ENCODE results near the gene CYB5RL. TPM values are rescaled to one million over a fixed set of nuclear protein-coding genes. Genes with fewer than 3 reads are reported as not detected.

The CYB5RL gene
- total and polyA plus RNA-seq, 2 donors (not counting 3 experiments of a cell fraction or from before 2014, with no cell fraction given): 5.8 to 8.6 TPM

GRCh38 chr1:54178296-54179070, 21.3 kb downstream of the CYB5RL start:
- intact Hi-C loops (cut with micrococcal nuclease): no loop called here
- dilution Hi-C loops (cut with MboI; ENCODE audit: extremely low pct_ligation_motif_present, low sequenced_read_pairs): no loop called here
- ChIA-PET POLR2A (no interaction called here), CTCF (interaction anchor here (1.2 kb wide), 1 partner anchor 57 kb away, joined by 3 read pairs; no protein-coding TSS in a partner anchor)
- no peak overlapping the region for H3K9ac ChIP-seq (replicated peaks; ENCODE audit: extremely low read depth, insufficient read depth, low read length)
- TF ChIP-seq JUN (IDR thresholded peaks at IDR 0.05; ENCODE audit: borderline replicate concordance, insufficient read depth, insufficient read length, low read depth): no peak
- TF ChIP-seq GATA2 (IDR thresholded peaks at IDR 0.05; ENCODE audit: insufficient read depth, insufficient read length, low read depth, low read length): no peak
- no peak for TF ChIP-seq MAX (IDR thresholded peaks at IDR 0.05; ENCODE audit: insufficient read depth, insufficient read length)
- TF ChIP-seq POLR2A (IDR thresholded peaks at IDR 0.05; ENCODE audit: low read depth, low read length): no peak
- TF ChIP-seq FOS (IDR thresholded peaks at IDR 0.05; ENCODE audit: borderline replicate concordance, insufficient read depth, low read length): no peak
- TF ChIP-seq EZH2 (IDR thresholded peaks at IDR 0.05; ENCODE audit: borderline replicate concordance, low read depth, low read length, severe bottlenecking): no peak
- TF ChIP-seq CTCF (IDR thresholded peaks at IDR 0.05; ENCODE audit: extremely low read depth in 1 of 2, insufficient read depth in 1 of 2, low read depth in 1 of 2, low read length in 2 of 2): no peak
- TF ChIP-seq MYC (IDR thresholded peaks at IDR 0.05; ENCODE audit: low read depth, low read length): no peak
- TF ChIP-seq POLR2AphosphoS5 (IDR thresholded peaks at IDR 0.05; ENCODE audit: insufficient read depth, low read depth, low read length): no peak
- no peaks in the 10 kb centered on the region for H3K9me1 ChIP-seq (replicated peaks; ENCODE audit: control insufficient read depth, extremely low read depth, insufficient read depth, low read length)
- H3K4me3 ChIP-seq (replicated peaks in 1 of 3; ENCODE audit: insufficient read depth in 1 of 3, low read depth in 1 of 3, low read length in 3 of 3): no peak overlapping the region
- no peaks in the 10 kb centered on the region for H4K20me1 ChIP-seq (replicated peaks; ENCODE audit: control insufficient read depth, extremely low read depth, insufficient read depth, low read length)
- no peak overlapping the region for H3K27ac ChIP-seq (ENCODE audit: insufficient read depth, low read depth, low read length)
- H3K9me3 ChIP-seq (replicated peaks; ENCODE audit: control insufficient read depth, insufficient read depth, low read length): no peaks in the 10 kb centered on the region
- H3K79me2 ChIP-seq (ENCODE audit: control insufficient read depth, insufficient read depth, low read length): no peaks in the 10 kb centered on the region
- H2AFZ ChIP-seq (ENCODE audit: low read depth, low read length): no peak overlapping the region
- DNase-seq (ENCODE audit: low read depth, low spot score) (no peak), FAIRE-seq (no peak)
- no peaks in the 10 kb centered on the region for H3K36me3 ChIP-seq (ENCODE audit: control insufficient read depth in 2 of 2, extremely low read depth in 1 of 2, insufficient read depth in 2 of 2, low read length in 2 of 2)
- peaks cover 10% of the 10 kb centered on the region for H3K4me1 ChIP-seq (ENCODE audit: control insufficient read depth, extremely low read depth, insufficient read depth, low read length)
- no peaks in the 10 kb centered on the region for H3K27me3 ChIP-seq (ENCODE audit: control insufficient read depth in 2 of 2, insufficient read depth in 2 of 2, low read length in 2 of 2)
- BruUV-seq (replicated peaks): no TSS peak
- no peak overlapping the region for H3K4me2 ChIP-seq (ENCODE audit: insufficient read depth, low read length)

Data from endothelial cell of umbilical vein (primary cell).